OCI-LY1 (cell line): ENCODE measurements around the gene SLC38A3.

ENCODE experiments used
- H2AFZ ChIP-seq: fragments of 200-600 bp; sonication (generic), shearing (Covaris generic); 2 replicates; pipeline ENCODE4 v1.6.0; 2014; ENCODE audit warnings: antibody characterized with exemption, mild to moderate bottlenecking, low read length
- H3F3A ChIP-seq: fragments of 200-600 bp; sonication (generic), shearing (Covaris generic); 2 replicates; pipeline ENCODE4 v1.6.0; 2014; ENCODE audit warnings: mild to moderate bottlenecking, antibody characterized with exemption, low read length, moderate library complexity; ENCODE audit not compliant: insufficient read depth
- H3K27ac ChIP-seq: fragments of 200-600 bp; sonication (generic); 2 replicates; pipeline ENCODE4 v1.5.1; 2014; ENCODE audit warnings: low read length, mixed run types, mild to moderate bottlenecking, low read depth; ENCODE audit not compliant: poor library complexity, severe bottlenecking
- H3K27me3 ChIP-seq: fragments of 200-600 bp; sonication (generic); 2 replicates; pipeline ENCODE4 v1.6.0; 2014; ENCODE audit warnings: antibody characterized with exemption, mild to moderate bottlenecking, low read length, moderate library complexity; ENCODE audit not compliant: insufficient read depth
- H3K36me3 ChIP-seq: fragments of 200-600 bp; sonication (generic); 2 replicates; pipeline ENCODE4 v1.6.1; 2014; ENCODE audit warnings: mild to moderate bottlenecking, antibody characterized with exemption, low read length, moderate library complexity, mixed read lengths; ENCODE audit not compliant: insufficient read depth
- H3K4me1 ChIP-seq: fragments of 200-600 bp; sonication (generic); 2 replicates; pipeline ENCODE4 v1.5.1; 2014; ENCODE audit warnings: mild to moderate bottlenecking, low read length, moderate library complexity; ENCODE audit not compliant: insufficient read depth, severe bottlenecking
- H3K4me2 ChIP-seq: fragments of 200-600 bp; sonication (generic), shearing (Covaris generic); 2 replicates; pipeline ENCODE4 v1.6.1; 2014; ENCODE audit warnings: low read length
- H3K4me3 ChIP-seq: fragments of 200-600 bp; sonication (generic); 2 replicates; pipeline ENCODE4 v1.5.1; 2014; ENCODE audit warnings: low read length, low read depth, mild to moderate bottlenecking, mixed read lengths; ENCODE audit not compliant: poor library complexity, severe bottlenecking
- H3K79me2 ChIP-seq: fragments of 200-600 bp; shearing (Covaris generic); 2 replicates; pipeline ENCODE4 v1.6.1; 2016; ENCODE audit warnings: mixed run types, low read length, mixed read lengths; ENCODE audit not compliant: insufficient read depth
- H3K9ac ChIP-seq: fragments of 200-600 bp; sonication (generic), shearing (Covaris generic); 2 replicates; pipeline ENCODE4 v1.6.1; 2014; ENCODE audit warnings: mild to moderate bottlenecking, low read length, mixed read lengths
- H3K9me2 ChIP-seq: fragments of 200-600 bp; sonication (generic), shearing (Covaris generic); 2 replicates; pipeline ENCODE4 v1.6.1; 2014; ENCODE audit warnings: low read depth, mild to moderate bottlenecking, low read length, mixed read lengths
- H3K9me3 ChIP-seq: fragments of 200-600 bp; shearing (Covaris generic); 2 replicates; pipeline ENCODE4 v1.6.1; 2014; ENCODE audit warnings: low read length, mixed read lengths
- H4K20me1 ChIP-seq: fragments of 200-600 bp; sonication (generic), shearing (Covaris generic); 2 replicates; pipeline ENCODE4 v1.6.0; 2016; ENCODE audit warnings: mild to moderate bottlenecking, low read length; ENCODE audit not compliant: insufficient read depth
- CTCF ChIP-seq: fragments of 200-600 bp; sonication (generic), shearing (Covaris generic); IDR thresholded peaks from 2 replicates; pipeline ENCODE4 v1.5.1; 2017; ENCODE audit warnings: mild to moderate bottlenecking, antibody characterized with exemption, low read length, moderate library complexity, mixed read lengths
- EZH2 ChIP-seq: fragments of 200-600 bp; sonication (generic), shearing (Covaris generic); IDR thresholded peaks from 2 replicates; pipeline ENCODE4 v1.8.0; 2017; ENCODE audit warnings: borderline replicate concordance, mixed run types, mild to moderate bottlenecking, antibody characterized with exemption, low read length, moderate library complexity, mixed read lengths

Gene SLC38A3

GRCh38 chr3:50255251-50255615 is 50.2 kb downstream of the SLC38A3 start:
- H3K36me3 ChIP-seq = peaks cover 59% of the 10 kb centered on the region
- TF ChIP-seq CTCF (no peak), EZH2 (no peak)
- no peak overlapping the region for H3K27ac ChIP-seq
- H3K4me1 ChIP-seq = peaks cover 9% of the 10 kb centered on the region
- no peaks in the 10 kb centered on the region for H3K27me3 ChIP-seq
- no peaks in the 10 kb centered on the region for H3K9me2 ChIP-seq
- H4K20me1 ChIP-seq = no peaks in the 10 kb centered on the region
- H2AFZ ChIP-seq = no peak overlapping the region
- H3K9ac ChIP-seq = no peak overlapping the region
- no peaks in the 10 kb centered on the region for H3K79me2 ChIP-seq
- H3K9me3 ChIP-seq = no peaks in the 10 kb centered on the region
- H3K4me3 ChIP-seq = no peak overlapping the region
- no peaks in the 10 kb centered on the region for H3F3A ChIP-seq
- no peak overlapping the region for H3K4me2 ChIP-seq

DNA sequence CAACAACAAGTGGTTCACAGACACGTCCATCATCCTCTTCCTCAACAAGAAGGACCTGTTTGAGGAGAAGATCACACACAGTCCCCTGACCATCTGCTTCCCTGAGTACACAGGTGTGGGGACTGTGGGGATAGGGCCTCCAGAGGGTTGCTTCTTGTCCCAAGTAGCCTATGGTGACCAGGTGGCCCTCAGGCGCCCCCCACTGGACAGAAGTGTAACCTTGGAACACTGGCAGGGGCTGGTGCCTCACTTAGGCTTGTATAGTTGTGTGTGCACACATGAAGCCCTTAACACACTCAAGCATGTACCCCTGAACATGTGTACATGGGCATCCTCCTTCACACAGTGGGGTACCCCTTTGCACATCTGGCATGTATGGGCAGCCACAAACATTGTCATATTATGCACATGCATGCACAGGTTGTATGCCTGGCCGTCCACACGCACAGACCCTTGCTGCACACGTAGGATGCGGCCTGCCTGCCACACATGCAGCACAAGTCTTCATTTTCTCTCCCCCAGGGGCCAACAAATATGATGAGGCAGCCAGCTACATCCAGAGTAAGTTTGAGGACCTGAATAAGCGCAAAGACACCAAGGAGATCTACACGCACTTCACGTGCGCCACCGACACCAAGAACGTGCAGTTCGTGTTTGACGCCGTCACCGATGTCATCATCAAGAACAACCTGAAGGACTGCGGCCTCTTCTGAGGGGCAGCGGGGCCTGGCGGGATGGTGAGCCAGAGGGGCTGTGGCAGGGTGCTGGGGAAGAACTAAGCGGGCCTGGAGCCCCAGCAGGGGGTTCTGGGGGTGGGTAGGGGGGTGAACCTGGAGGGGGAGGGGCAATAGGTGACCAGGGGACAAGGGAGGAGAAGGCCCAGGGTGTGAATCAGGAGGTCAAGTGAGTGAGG is 52.2 kb downstream of the SLC38A3 start:
- Histone ChIP-seq H4K20me1 (no peaks in the 10 kb centered on the region), H3K4me1 (peaks cover 13% of the 10 kb centered on the region), H3F3A (no peaks in the 10 kb centered on the region), H3K36me3 (peaks cover 51% of the 10 kb centered on the region), H3K9me3 (no peaks in the 10 kb centered on the region), H3K79me2 (no peaks in the 10 kb centered on the region), H3K27me3 (no peaks in the 10 kb centered on the region), H3K9me2 (no peaks in the 10 kb centered on the region), H3K4me3 (no peak overlapping the region), H2AFZ (no peak overlapping the region), H3K9ac (no peak overlapping the region), H3K27ac (no peak overlapping the region), H3K4me2 (no peak overlapping the region)
- TF ChIP-seq EZH2 (no peak), CTCF (peak; percentile 69)

DNA sequence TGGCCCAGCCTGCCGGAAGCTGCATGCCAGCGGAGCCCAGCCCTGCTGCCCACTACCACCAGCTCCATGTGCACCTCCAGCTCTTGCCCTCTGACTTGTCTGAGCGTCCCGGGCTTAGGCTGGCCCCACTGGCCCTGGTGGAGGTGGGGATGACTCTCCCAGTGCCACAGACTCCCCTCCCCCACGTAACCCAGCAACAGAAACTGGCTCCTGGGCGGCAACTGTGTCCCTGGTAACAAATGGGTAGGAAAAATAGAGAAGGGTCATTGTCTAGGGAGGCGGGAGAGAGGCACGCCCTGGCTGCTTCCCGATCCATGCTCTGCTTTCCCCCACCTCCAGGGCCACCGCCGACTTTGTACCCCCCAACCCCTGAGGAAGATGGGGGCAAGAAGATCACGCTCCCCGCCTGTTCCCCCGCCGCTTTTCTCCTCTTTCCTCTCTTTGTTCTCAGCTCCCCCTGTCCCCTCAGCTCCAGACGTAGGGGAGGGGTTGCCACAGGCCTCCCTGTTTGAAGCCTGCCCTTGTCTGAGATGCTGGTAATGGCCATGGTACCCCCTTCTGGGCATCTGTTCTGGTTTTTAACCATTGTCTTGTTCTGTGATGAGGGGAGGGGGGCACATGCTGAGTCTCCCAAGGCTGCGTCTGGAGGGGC is 53.1 kb downstream of the SLC38A3 start:
- Histone ChIP-seq H3K9ac (no peak overlapping the region), H3K27me3 (no peaks in the 10 kb centered on the region), H3K36me3 (peaks cover 42% of the 10 kb centered on the region), H4K20me1 (no peaks in the 10 kb centered on the region), H3F3A (no peaks in the 10 kb centered on the region), H3K9me2 (no peaks in the 10 kb centered on the region), H3K4me2 (no peak overlapping the region), H2AFZ (no peak overlapping the region), H3K79me2 (no peaks in the 10 kb centered on the region), H3K4me1 (peaks cover 13% of the 10 kb centered on the region), H3K9me3 (no peaks in the 10 kb centered on the region), H3K27ac (no peak overlapping the region), H3K4me3 (no peak overlapping the region)
- TF ChIP-seq EZH2 (no peak), CTCF (no peak)
